ENCODE data around the gene KRT76.

Gene KRT76

DNA sequence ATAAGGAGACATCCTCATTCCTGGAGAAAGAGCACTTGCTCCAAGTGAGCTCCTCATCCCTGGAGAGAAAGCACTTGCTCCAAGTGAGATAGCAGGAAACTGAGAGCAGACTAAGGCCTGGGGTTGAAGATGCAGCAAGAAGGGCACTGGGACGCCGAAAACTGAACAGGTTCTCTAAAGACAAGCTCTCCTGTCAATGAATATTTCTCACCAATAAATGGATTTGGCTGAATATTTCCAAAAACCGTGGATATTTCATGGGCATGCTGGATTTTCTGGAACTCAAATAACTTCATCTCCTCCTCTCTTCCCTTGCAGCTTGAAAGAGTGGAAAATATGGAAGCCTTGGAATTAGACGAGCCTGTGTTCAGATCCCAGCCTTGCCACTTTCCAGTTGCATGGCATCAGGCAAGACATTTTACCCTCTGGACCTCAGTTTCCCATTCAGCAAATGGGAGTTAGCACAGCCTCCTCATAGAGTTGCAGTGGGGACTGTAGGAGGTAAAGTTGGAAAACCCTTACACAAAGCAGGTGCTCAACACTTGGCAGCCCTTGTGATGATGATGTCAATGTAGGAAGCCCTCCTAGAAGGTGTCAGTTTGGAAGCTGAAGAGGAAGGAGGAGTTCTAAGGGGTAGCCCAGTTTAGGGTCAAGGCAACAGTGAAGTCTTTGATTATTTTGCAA, 4.4 kb upstream of the KRT76 start:
- CTCF ChIA-PET: interaction anchor here (0.8 to 1.8 kb wide), 4 partner anchors 9 to 25 kb away, joined by 3 to 5 read pairs (median 4); no protein-coding TSS in a partner anchor
- no peak for DNase-seq (ENCODE audit: extremely low spot score)

DNA sequence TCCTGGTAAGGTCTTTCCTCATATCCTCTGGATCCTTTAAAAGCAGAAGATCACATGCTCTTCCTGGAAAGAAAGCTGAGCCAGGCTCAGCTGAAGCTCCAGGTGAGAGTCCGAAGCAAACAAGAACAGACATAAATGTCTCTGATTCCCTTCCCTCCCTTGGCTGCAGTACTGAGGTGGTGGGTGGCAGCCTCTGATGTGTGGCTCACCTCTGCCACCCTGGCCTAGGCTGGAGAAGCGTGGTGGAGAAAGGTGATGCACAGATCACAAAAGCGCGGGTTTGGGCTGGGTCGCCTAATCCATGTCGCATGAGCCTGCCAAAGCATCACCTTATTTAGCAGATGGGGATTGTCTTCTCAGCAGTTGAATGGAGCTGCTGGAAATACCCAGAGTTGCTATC, 2.8 kb upstream of the KRT76 start:
- ChIA-PET POLR2A (no interaction called here), CTCF (interaction anchor here (1.0 kb wide), 1 partner anchor 18 kb away, joined by 3 read pairs; no protein-coding TSS in a partner anchor)
- TF ChIP-seq, protein P1, sequence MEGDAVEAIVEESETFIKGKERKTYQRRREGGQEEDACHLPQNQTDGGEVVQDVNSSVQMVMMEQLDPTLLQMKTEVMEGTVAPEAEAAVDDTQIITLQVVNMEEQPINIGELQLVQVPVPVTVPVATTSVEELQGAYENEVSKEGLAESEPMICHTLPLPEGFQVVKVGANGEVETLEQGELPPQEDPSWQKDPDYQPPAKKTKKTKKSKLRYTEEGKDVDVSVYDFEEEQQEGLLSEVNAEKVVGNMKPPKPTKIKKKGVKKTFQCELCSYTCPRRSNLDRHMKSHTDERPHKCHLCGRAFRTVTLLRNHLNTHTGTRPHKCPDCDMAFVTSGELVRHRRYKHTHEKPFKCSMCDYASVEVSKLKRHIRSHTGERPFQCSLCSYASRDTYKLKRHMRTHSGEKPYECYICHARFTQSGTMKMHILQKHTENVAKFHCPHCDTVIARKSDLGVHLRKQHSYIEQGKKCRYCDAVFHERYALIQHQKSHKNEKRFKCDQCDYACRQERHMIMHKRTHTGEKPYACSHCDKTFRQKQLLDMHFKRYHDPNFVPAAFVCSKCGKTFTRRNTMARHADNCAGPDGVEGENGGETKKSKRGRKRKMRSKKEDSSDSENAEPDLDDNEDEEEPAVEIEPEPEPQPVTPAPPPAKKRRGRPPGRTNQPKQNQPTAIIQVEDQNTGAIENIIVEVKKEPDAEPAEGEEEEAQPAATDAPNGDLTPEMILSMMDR (IDR thresholded peaks at IDR 0.05; ENCODE audit: control extremely low read depth, extremely low read depth, low read depth, missing control alignments): no peak

More for the DNA sequence above, 4.4 kb upstream of the KRT76 start:
- TF ChIP-seq, protein P1 (IDR thresholded peaks at IDR 0.05; ENCODE audit: control extremely low read depth, extremely low read depth, low read depth, missing control alignments): no peak
- POLR2A ChIA-PET: no interaction called here

DNA sequence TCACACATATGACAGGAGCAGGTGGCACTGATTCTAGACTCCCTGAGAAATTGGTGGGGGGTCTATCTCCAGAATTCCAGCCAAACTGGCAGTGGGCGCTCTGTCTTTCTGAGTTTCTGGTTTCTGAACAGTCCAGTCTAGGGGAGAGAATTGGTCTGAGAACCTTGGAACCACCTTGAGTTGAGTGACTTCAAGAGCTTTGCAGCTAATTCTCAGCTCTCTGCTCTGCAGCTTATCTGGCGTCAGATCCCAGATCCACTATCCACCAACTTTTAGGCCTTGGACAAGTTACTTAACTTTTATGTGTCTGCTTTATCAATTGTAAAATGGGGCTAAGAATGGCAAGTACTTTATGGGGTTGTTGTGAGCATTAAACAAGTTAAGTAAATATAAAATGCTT, 1.7 kb upstream of the KRT76 start:
- DNase-seq (ENCODE audit: extremely low spot score): no peak
- ChIA-PET POLR2A (no interaction called here), CTCF (no interaction called here)
- TF ChIP-seq, protein P1 (IDR thresholded peaks at IDR 0.05; ENCODE audit: control extremely low read depth, extremely low read depth, low read depth, missing control alignments): no peak

More for the DNA sequence above, 2.8 kb upstream of the KRT76 start:
- no peak for DNase-seq (ENCODE audit: extremely low spot score)

DNA sequence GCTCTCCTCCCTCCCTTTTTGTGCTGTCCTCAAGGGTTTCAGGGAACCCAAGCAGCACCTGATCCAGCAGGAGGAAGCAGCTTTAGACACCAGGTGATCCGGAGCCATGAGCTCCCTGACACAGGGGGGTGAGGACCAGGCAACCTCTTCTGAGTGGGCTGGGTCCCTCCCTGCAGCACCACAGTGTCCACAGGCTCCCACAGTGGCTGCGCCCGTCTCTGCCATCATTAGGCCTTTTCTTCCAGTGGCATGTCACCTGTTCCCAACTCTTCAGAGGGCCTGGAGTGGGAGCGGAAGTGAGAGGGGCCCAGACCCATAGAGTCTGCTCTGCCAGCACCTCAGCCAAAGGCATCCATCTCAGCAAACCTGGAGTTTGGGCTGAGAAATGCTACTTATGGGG, 421 bp upstream of the KRT76 start:
- DNase-seq (ENCODE audit: extremely low spot score): no peak

DNA sequence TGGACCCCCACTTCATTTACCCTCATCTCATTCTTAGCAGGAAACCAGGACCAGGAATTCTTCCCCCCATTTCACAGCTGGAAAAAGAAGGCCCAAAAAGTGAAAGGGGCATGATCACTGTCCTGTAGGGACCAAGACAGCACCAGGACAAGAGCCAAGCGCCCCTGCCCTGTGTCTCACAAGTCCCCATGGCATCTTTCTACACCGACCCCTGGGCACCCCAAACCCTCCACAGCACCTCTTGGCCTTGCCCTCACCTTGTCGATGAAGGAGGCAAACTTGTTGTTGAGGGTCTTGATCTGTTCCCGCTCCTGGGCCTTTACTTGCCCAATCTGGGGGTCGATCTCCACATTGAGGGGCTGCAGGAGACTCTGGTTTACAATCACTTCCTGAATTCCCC, 710 bp downstream of the KRT76 start:
- TF ChIP-seq, protein P1 (IDR thresholded peaks at IDR 0.05; ENCODE audit: control extremely low read depth, extremely low read depth, low read depth, missing control alignments): no peak
- CTCF ChIA-PET: interaction anchor here (1.5 kb wide), 1 partner anchor 12 kb away, joined by 3 read pairs; no protein-coding TSS in a partner anchor
- DNase-seq (ENCODE audit: extremely low spot score): no peak
- POLR2A ChIA-PET: no interaction called here

More for the DNA sequence above, 421 bp upstream of the KRT76 start:
- POLR2A ChIA-PET: no interaction called here
- TF ChIP-seq, protein P1 (IDR thresholded peaks at IDR 0.05; ENCODE audit: control extremely low read depth, extremely low read depth, low read depth, missing control alignments): no peak
- CTCF ChIA-PET: no interaction called here

DNA sequence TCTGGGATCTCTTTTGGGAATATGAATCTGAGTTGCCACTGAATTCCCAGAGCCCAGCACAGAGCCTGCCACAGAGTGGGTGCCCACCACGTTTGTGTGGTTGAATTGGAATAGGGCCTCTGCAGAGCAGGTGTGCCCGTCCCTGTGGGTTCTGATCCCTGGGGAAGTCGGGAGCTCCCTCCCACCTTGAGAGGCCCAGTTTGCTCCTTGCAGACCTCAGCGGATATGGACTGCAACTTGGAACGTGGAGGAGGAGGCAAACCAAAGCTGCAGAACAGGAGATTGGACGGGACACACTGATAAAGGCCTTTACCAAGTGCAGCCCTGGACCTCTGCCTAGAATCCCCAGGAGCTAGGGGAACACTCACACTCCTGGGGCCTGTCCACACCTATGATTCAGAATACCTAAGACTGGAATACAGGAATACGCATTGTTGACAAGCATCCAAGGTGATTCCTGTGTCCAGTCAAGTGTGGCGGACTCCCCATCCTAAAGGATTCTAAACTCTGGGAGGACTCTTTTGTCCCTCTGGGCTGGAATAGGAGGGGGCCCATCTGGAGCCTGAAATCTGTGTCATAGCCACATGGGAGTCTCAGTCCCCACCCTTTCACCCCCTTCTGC, 2.4 kb downstream of the KRT76 start:
- POLR2A ChIA-PET: no interaction called here
- TF ChIP-seq, protein P1 (IDR thresholded peaks at IDR 0.05; ENCODE audit: control extremely low read depth, extremely low read depth, low read depth, missing control alignments): no peak
- CTCF ChIA-PET: interaction anchor here (0.9 kb wide), 1 partner anchor 10 kb away, joined by 3 read pairs; no protein-coding TSS in a partner anchor
- no peak for DNase-seq (ENCODE audit: extremely low spot score)
